ENCODE measurements around the gene MYO6.

Gene MYO6

GRCh38 chr6:75761489-75761888, 12.4 kb downstream of the MYO6 start:
- H3K36me3 ChIP-seq (ENCODE audit: control insufficient read depth, insufficient read depth, low read length) = no peaks in the 10 kb centered on the region
- H3K27me3 ChIP-seq (ENCODE audit: control insufficient read depth, insufficient read depth, low read length, poor library complexity, severe bottlenecking) = no peaks in the 10 kb centered on the region
- H3K9me3 ChIP-seq (ENCODE audit: control insufficient read depth, low read length) = no peaks in the 10 kb centered on the region
- H3K27ac ChIP-seq (ENCODE audit: insufficient read depth, low read depth, low read length, poor library complexity, severe bottlenecking) = no peak overlapping the region
- no peak overlapping the region for H3K4me3 ChIP-seq (ENCODE audit: insufficient read depth, low read depth, low read length)
- WGBS, 2 experiments = 100% methylated on average over 1 of the region's 1 CpG
- H3K4me1 ChIP-seq (ENCODE audit: control insufficient read depth, insufficient read depth, low read length) = peaks cover 4% of the 10 kb centered on the region

DNA sequence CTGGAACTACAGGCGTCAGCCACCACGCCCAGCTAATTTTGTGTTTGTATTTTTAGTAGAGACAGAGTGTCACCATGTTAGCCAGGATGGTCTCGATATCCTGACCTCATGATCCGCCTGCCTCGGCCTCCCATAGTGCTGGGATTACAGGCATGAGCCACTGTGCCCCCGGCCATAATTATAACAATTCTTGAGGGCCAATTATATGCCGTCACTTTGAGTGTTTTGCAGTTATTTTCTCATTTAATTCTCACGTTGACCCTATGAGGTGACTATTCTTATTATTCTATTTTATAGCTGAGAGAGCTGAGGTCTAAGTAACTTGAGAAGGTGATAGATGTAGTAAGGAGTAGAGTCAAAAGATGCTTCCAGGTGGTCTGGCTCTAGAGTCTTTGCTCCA, 13.0 kb downstream of the MYO6 start:
- no peak overlapping the region for H3K27ac ChIP-seq (ENCODE audit: insufficient read depth, low read depth, low read length, poor library complexity, severe bottlenecking)
- peaks cover 4% of the 10 kb centered on the region for H3K4me1 ChIP-seq (ENCODE audit: control insufficient read depth, insufficient read depth, low read length)
- 90 to 93% methylated on average over 8 of the region's 8 CpGs for WGBS, 2 experiments
- H3K9me3 ChIP-seq (ENCODE audit: control insufficient read depth, low read length) = no peaks in the 10 kb centered on the region
- H3K4me3 ChIP-seq (ENCODE audit: insufficient read depth, low read depth, low read length) = no peak overlapping the region
- no peaks in the 10 kb centered on the region for H3K27me3 ChIP-seq (ENCODE audit: control insufficient read depth, insufficient read depth, low read length, poor library complexity, severe bottlenecking)
- no peaks in the 10 kb centered on the region for H3K36me3 ChIP-seq (ENCODE audit: control insufficient read depth, insufficient read depth, low read length)

GRCh38 chr6:75766387-75766786, 17.3 kb downstream of the MYO6 start:
- Histone ChIP-seq H3K9me3 (ENCODE audit: control insufficient read depth, low read length) (no peaks in the 10 kb centered on the region), H3K27ac (ENCODE audit: insufficient read depth, low read depth, low read length, poor library complexity, severe bottlenecking) (no peak overlapping the region), H3K4me1 (ENCODE audit: control insufficient read depth, insufficient read depth, low read length) (peaks cover 4% of the 10 kb centered on the region), H3K4me3 (ENCODE audit: insufficient read depth, low read depth, low read length) (no peak overlapping the region), H3K36me3 (ENCODE audit: control insufficient read depth, insufficient read depth, low read length) (no peaks in the 10 kb centered on the region), H3K27me3 (ENCODE audit: control insufficient read depth, insufficient read depth, low read length, poor library complexity, severe bottlenecking) (no peaks in the 10 kb centered on the region)

GRCh38 chr6:75770844-75771243, 21.8 kb downstream of the MYO6 start:
- WGBS, 2 experiments = 91 to 95% methylated on average over 4 to 5 of the region's 5 CpGs
- Histone ChIP-seq H3K36me3 (ENCODE audit: control insufficient read depth, insufficient read depth, low read length) (no peaks in the 10 kb centered on the region), H3K27ac (ENCODE audit: insufficient read depth, low read depth, low read length, poor library complexity, severe bottlenecking) (no peak overlapping the region), H3K9me3 (ENCODE audit: control insufficient read depth, low read length) (no peaks in the 10 kb centered on the region), H3K4me1 (ENCODE audit: control insufficient read depth, insufficient read depth, low read length) (no peaks in the 10 kb centered on the region), H3K4me3 (ENCODE audit: insufficient read depth, low read depth, low read length) (no peak overlapping the region), H3K27me3 (ENCODE audit: control insufficient read depth, insufficient read depth, low read length, poor library complexity, severe bottlenecking) (no peaks in the 10 kb centered on the region)

- WGBS, 2 experiments = 91 to 93% methylated on average over 3 of the region's 3 CpGs
- H3K27me3 ChIP-seq (ENCODE audit: control insufficient read depth, insufficient read depth, low read length, poor library complexity, severe bottlenecking) = no peaks in the 10 kb centered on the region
- H3K36me3 ChIP-seq (ENCODE audit: control insufficient read depth, insufficient read depth, low read length) = no peaks in the 10 kb centered on the region
- no peaks in the 10 kb centered on the region for H3K4me1 ChIP-seq (ENCODE audit: control insufficient read depth, insufficient read depth, low read length)
- no peaks in the 10 kb centered on the region for H3K9me3 ChIP-seq (ENCODE audit: control insufficient read depth, low read length)
- no peak overlapping the region for H3K27ac ChIP-seq (ENCODE audit: insufficient read depth, low read depth, low read length, poor library complexity, severe bottlenecking)
- no peak overlapping the region for H3K4me3 ChIP-seq (ENCODE audit: insufficient read depth, low read depth, low read length)
Measured at GRCh38 chr6:75775219-75775618, 26.2 kb downstream of the MYO6 start.

GRCh38 chr6:75776461-75776860, 27.4 kb downstream of the MYO6 start:
- H3K9me3 ChIP-seq (ENCODE audit: control insufficient read depth, low read length) = no peaks in the 10 kb centered on the region
- H3K4me3 ChIP-seq (ENCODE audit: insufficient read depth, low read depth, low read length) = no peak overlapping the region
- no peaks in the 10 kb centered on the region for H3K4me1 ChIP-seq (ENCODE audit: control insufficient read depth, insufficient read depth, low read length)
- H3K27me3 ChIP-seq (ENCODE audit: control insufficient read depth, insufficient read depth, low read length, poor library complexity, severe bottlenecking) = no peaks in the 10 kb centered on the region
- WGBS, 2 experiments = 60 to 86% methylated on average over 2 of the region's 2 CpGs
- H3K27ac ChIP-seq (ENCODE audit: insufficient read depth, low read depth, low read length, poor library complexity, severe bottlenecking) = no peak overlapping the region
- H3K36me3 ChIP-seq (ENCODE audit: control insufficient read depth, insufficient read depth, low read length) = no peaks in the 10 kb centered on the region

DNA sequence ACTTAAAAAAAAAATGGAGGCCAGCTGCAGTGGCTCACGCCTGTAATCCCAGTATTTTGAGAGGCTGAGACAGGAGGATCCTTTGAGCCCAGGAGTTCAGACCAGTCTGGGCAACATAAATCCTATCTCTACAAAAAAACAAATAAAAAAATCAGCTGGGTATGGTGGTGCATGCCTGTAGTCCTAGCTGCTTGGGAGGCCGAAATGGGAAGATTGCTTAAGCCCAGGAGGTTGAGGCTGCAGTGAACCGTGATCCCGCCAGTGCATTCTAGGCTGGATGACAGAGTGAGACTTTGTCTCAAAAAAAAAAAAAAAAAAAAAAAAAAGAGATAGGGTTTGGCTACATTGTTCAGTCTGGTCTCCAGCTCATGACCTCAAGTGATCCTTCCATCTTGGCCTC, 29.7 kb downstream of the MYO6 start:
- H3K27me3 ChIP-seq (ENCODE audit: control insufficient read depth, insufficient read depth, low read length, poor library complexity, severe bottlenecking) = no peaks in the 10 kb centered on the region
- no peaks in the 10 kb centered on the region for H3K9me3 ChIP-seq (ENCODE audit: control insufficient read depth, low read length)
- H3K4me3 ChIP-seq (ENCODE audit: insufficient read depth, low read depth, low read length) = no peak overlapping the region
- H3K36me3 ChIP-seq (ENCODE audit: control insufficient read depth, insufficient read depth, low read length) = no peaks in the 10 kb centered on the region
- no peaks in the 10 kb centered on the region for H3K4me1 ChIP-seq (ENCODE audit: control insufficient read depth, insufficient read depth, low read length)
- no peak overlapping the region for H3K27ac ChIP-seq (ENCODE audit: insufficient read depth, low read depth, low read length, poor library complexity, severe bottlenecking)
- 92 to 94% methylated on average over 3 to 4 of the region's 4 CpGs for WGBS, 2 experiments

GRCh38 chr6:75786152-75786551, 37.1 kb downstream of the MYO6 start:
- no peaks in the 10 kb centered on the region for H3K36me3 ChIP-seq (ENCODE audit: control insufficient read depth, insufficient read depth, low read length)
- H3K27ac ChIP-seq (ENCODE audit: insufficient read depth, low read depth, low read length, poor library complexity, severe bottlenecking) = no peak overlapping the region
- no peaks in the 10 kb centered on the region for H3K4me1 ChIP-seq (ENCODE audit: control insufficient read depth, insufficient read depth, low read length)
- no peaks in the 10 kb centered on the region for H3K9me3 ChIP-seq (ENCODE audit: control insufficient read depth, low read length)
- no peaks in the 10 kb centered on the region for H3K27me3 ChIP-seq (ENCODE audit: control insufficient read depth, insufficient read depth, low read length, poor library complexity, severe bottlenecking)
- WGBS, 2 experiments = 81 to 91% methylated on average over 2 of the region's 2 CpGs
- H3K4me3 ChIP-seq (ENCODE audit: insufficient read depth, low read depth, low read length) = no peak overlapping the region

DNA sequence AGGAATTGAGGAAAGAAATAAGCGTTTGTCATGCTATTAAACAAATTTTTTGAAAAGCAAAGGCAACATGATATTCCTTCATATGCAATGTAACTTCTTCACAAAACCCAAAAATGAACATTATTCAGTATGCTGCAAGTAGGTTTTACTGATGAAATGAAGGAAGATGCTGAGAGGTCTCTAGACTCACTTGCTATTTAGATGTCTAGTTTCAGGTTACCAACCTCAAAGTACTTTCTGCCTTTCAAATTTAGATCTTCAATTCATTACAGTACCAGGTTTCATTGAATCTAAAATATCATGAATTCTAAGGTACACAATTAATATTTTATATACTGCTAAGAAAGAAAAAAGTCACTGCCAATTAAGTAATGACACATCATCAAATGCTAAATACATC, 39.9 kb downstream of the MYO6 start:
- no peak overlapping the region for H3K4me3 ChIP-seq (ENCODE audit: insufficient read depth, low read depth, low read length)
- no peaks in the 10 kb centered on the region for H3K9me3 ChIP-seq (ENCODE audit: control insufficient read depth, low read length)
- no peaks in the 10 kb centered on the region for H3K27me3 ChIP-seq (ENCODE audit: control insufficient read depth, insufficient read depth, low read length, poor library complexity, severe bottlenecking)
- 83 to 100% methylated on average over 1 of the region's 1 CpG for WGBS, 2 experiments
- H3K36me3 ChIP-seq (ENCODE audit: control insufficient read depth, insufficient read depth, low read length) = no peaks in the 10 kb centered on the region
- H3K4me1 ChIP-seq (ENCODE audit: control insufficient read depth, insufficient read depth, low read length) = no peaks in the 10 kb centered on the region
- H3K27ac ChIP-seq (ENCODE audit: insufficient read depth, low read depth, low read length, poor library complexity, severe bottlenecking) = no peak overlapping the region

- Histone ChIP-seq H3K27ac (ENCODE audit: insufficient read depth, low read depth, low read length, poor library complexity, severe bottlenecking) (no peak overlapping the region), H3K36me3 (ENCODE audit: control insufficient read depth, insufficient read depth, low read length) (no peaks in the 10 kb centered on the region), H3K9me3 (ENCODE audit: control insufficient read depth, low read length) (no peaks in the 10 kb centered on the region), H3K27me3 (ENCODE audit: control insufficient read depth, insufficient read depth, low read length, poor library complexity, severe bottlenecking) (no peaks in the 10 kb centered on the region), H3K4me1 (ENCODE audit: control insufficient read depth, insufficient read depth, low read length) (peaks cover 10% of the 10 kb centered on the region), H3K4me3 (ENCODE audit: insufficient read depth, low read depth, low read length) (no peak overlapping the region)
- 87 to 93% methylated on average over 3 of the region's 3 CpGs for WGBS, 2 experiments
Measured at GRCh38 chr6:75791881-75792280, 42.8 kb downstream of the MYO6 start.

DNA sequence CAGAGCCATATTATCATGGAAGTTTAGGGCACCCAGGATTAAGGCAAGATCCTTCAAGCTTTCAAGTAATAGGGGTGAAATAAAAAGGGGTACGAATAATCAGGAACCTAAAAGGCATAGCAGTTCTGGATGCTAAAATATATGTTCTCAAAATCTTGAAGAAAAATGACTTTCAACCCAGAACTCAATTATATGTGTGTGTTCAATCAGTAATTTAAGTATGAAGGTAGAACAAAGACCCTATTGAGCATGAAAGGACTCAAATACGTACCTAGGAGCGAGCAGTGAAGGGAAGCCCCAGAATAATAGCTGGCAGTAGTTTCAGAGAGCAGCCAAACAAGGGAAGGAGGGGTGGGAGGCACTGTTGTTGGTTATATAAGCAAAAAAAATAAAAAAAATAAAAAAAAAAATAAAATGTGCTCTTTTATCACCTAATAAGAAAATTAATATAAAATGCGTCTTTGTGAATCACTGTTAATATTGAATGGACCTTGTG, 45.4 kb downstream of the MYO6 start:
- Histone ChIP-seq H3K36me3 (ENCODE audit: control insufficient read depth, insufficient read depth, low read length) (no peaks in the 10 kb centered on the region), H3K27ac (ENCODE audit: insufficient read depth, low read depth, low read length, poor library complexity, severe bottlenecking) (no peak overlapping the region), H3K4me1 (ENCODE audit: control insufficient read depth, insufficient read depth, low read length) (peaks cover 10% of the 10 kb centered on the region), H3K9me3 (ENCODE audit: control insufficient read depth, low read length) (no peaks in the 10 kb centered on the region), H3K27me3 (ENCODE audit: control insufficient read depth, insufficient read depth, low read length, poor library complexity, severe bottlenecking) (no peaks in the 10 kb centered on the region), H3K4me3 (ENCODE audit: insufficient read depth, low read depth, low read length) (no peak overlapping the region)
- 63 to 70% methylated on average over 3 of the region's 4 CpGs for WGBS, 2 experiments
